GM10266 (cell line): Measurements from ENCODE around the gene TOGARAM1.

Experiments
- DNase-seq: peaks from one replicate; pipeline ENCODE4 v3.0.0; 2012; ENCODE audit errors: extremely low spot score
- TF ChIP-seq, protein P1 (sequence below): IDR thresholded peaks from 2 replicates; pipeline ENCODE4 v1.5.1; 2012; ENCODE audit warnings: mild to moderate bottlenecking, low read depth; ENCODE audit not compliant: control insufficient read depth, insufficient read depth; ENCODE audit errors: missing control alignments

TOGARAM1 gene

DNA sequence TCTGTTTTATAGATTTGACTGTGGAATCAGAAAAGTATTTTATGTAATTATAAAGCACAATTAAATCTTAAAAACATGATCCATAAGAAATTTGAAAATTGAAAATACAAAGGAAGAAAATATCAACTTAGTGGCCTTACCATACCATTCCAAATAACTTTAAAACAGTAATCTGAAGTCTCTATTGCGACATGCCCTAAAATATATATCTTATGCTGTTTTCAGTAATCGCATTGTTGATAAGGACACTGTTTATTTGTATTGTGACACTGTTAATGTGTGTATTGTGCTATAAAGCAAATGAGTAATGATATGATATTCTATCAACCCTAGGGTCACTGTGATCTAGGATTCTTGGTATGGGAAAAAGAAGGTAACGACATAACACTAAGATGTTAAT lies 7.2 kb upstream of the TOGARAM1 start:
- TF ChIP-seq, protein P1, sequence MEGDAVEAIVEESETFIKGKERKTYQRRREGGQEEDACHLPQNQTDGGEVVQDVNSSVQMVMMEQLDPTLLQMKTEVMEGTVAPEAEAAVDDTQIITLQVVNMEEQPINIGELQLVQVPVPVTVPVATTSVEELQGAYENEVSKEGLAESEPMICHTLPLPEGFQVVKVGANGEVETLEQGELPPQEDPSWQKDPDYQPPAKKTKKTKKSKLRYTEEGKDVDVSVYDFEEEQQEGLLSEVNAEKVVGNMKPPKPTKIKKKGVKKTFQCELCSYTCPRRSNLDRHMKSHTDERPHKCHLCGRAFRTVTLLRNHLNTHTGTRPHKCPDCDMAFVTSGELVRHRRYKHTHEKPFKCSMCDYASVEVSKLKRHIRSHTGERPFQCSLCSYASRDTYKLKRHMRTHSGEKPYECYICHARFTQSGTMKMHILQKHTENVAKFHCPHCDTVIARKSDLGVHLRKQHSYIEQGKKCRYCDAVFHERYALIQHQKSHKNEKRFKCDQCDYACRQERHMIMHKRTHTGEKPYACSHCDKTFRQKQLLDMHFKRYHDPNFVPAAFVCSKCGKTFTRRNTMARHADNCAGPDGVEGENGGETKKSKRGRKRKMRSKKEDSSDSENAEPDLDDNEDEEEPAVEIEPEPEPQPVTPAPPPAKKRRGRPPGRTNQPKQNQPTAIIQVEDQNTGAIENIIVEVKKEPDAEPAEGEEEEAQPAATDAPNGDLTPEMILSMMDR = no peak
- no peak for DNase-seq

DNA sequence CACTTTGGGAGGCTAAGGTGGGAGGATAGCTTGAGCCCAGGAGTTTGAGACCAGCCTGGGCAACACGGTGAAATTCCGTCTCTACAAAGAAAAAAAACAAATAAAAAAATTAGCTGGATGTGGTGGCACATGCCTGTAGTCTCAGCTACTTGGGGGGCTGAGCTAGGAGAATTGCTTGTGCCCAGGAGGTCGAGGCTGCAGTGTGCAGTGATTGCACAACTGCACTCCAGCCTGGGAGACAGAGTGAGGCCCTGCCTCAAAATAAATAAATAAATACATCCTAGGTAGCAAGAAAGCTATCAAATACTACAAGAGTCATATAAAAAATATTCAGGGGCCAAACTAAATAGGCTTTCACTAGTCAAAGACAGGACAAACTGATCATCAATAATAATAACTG lies 6.5 kb upstream of the TOGARAM1 start:
- TF ChIP-seq, protein P1 = no peak
- no peak for DNase-seq

DNA sequence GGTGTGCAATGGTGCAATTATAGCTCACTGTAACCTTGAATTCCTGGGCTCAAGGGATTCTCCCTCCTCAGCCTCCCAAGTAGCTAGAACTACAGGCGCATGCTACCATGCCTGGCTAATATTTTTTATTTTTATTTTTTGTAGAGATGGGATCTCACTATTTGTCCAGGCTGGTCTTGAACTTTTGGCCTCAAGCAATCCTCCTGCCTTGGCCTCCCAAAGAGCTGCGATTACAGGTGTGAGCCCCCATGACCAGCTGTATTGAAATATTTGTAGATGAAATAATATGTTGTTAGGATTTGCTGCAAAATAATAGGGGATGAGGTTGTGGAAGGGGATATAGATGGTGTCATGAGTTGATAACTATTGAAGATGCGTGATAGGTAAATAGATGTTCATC lies 5.1 kb upstream of the TOGARAM1 start:
- TF ChIP-seq, protein P1 = no peak

DNA sequence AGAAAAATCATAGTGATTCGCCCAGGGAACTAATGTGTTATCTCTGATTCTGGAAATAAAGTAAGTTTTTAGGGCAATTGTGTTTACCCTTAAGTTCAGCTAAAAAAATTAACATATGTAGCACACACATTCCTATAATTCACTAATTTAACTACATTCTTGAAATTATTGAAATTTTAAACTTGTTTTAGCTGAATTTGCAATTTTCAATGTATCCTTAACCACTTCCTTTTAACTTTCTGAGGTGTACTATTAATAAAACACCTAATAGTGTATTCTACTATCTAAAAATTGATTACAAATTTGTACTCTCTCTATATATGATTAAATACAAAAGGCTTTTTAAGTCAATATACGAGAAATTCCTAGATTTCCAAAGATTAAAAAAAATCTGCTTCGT lies 2.5 kb upstream of the TOGARAM1 start:
- TF ChIP-seq, protein P1 = no peak
- no peak for DNase-seq

More for the DNA sequence above, 5.1 kb upstream of the TOGARAM1 start:
- DNase-seq = no peak

DNA sequence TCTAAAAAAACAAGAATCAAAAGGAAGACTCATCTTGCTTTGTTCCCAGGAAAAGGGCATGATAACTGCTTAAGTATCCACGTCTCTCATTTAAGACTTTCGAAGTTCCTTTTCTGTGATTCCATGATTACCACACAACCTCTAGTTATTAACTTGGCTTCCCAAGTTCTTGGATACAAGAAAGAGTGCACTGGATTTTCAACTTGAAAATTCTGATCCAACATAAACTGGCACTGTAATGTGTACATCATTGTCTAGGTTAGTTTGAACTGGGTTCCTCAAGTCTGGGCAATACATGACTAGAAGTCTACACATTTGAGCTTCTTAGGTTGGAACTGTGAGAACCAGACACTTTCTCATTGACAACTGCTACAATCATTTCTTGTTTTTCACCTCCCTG lies 1.8 kb upstream of the TOGARAM1 start:
- DNase-seq = no peak
- TF ChIP-seq, protein P1 = no peak

DNA sequence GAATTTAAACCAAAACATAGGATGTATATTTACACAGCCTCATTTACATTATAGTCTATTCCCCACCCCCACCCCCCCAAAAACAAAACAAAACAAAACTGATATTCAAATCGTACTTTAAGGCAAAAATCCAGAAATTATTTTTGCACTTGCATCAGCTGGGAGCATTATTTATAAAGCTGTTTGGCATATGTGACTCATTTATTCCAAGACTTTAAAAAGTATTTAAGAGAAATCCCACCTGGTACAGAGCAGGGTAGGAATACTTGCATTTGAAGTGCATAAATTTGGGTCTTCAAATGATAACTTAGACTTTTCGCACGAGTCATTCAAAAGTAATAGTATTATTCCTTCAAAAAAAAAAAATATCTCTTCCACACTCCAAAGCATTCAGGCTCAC lies 1.3 kb upstream of the TOGARAM1 start:
- TF ChIP-seq, protein P1 = no peak

DNA sequence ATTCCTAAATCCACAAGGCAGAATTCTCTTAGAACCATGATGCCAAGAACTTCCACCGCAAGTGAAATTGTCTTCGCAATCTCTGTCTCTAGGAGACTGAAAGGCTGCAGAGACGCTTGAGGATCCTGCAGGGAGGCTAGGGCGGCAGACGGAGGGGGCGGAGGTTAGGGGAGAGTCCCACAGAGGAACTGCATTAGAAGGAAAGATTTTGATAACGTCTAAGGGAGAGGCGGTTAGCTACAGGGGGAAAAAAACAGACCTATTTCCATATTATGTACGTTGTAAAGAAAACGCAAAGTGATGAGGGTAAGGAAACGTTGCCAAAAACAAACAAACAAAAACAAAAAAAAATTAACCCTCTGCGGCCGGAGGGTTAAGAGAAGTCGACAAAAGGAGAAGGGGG lies 838 bp upstream of the TOGARAM1 start:
- DNase-seq = peak; percentile 44
- TF ChIP-seq, protein P1 = no peak

More for the DNA sequence above, 1.3 kb upstream of the TOGARAM1 start:
- DNase-seq = no peak
